T-helper 1 cell treated with Interleukin-12 subunit alpha and Interleukin-12 subunit beta and Interleukin-4 antibody, amounts not matched to agents 30 μg/mL and 1 μg/mL, for 36 hours (primary cell): ENCODE results near the gene APOL4.
"Not testable (repeated sequence)": the region's sequence is repeated elsewhere in the genome, so short reads cannot be mapped to it uniquely, and the experiment has no call there.

ENCODE experiments used
- H3K27ac Mint-ChIP-seq: one replicate; pipeline ENCODE4 v1.8.0; 2021; ENCODE audit warnings: mild to moderate bottlenecking, mixed read lengths
- H3K27me3 Mint-ChIP-seq: one replicate; pipeline ENCODE4 v1.8.0; 2021; ENCODE audit warnings: low read depth, mixed read lengths
- H3K36me3 Mint-ChIP-seq: one replicate; pipeline ENCODE4 v1.8.0; 2021; ENCODE audit warnings: low read depth, mixed read lengths
- H3K4me1 Mint-ChIP-seq: one replicate; pipeline ENCODE4 v1.8.0; 2021; ENCODE audit warnings: low read depth, mixed read lengths
- H3K4me3 Mint-ChIP-seq: one replicate; pipeline ENCODE4 v1.8.0; 2021; ENCODE audit warnings: mild to moderate bottlenecking, moderate library complexity, mixed read lengths
- H3K9me3 Mint-ChIP-seq: one replicate; pipeline ENCODE4 v1.8.0; 2021; ENCODE audit warnings: mixed read lengths

The APOL4 gene, protein sequence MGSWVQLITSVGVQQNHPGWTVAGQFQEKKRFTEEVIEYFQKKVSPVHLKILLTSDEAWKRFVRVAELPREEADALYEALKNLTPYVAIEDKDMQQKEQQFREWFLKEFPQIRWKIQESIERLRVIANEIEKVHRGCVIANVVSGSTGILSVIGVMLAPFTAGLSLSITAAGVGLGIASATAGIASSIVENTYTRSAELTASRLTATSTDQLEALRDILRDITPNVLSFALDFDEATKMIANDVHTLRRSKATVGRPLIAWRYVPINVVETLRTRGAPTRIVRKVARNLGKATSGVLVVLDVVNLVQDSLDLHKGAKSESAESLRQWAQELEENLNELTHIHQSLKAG

DNA sequence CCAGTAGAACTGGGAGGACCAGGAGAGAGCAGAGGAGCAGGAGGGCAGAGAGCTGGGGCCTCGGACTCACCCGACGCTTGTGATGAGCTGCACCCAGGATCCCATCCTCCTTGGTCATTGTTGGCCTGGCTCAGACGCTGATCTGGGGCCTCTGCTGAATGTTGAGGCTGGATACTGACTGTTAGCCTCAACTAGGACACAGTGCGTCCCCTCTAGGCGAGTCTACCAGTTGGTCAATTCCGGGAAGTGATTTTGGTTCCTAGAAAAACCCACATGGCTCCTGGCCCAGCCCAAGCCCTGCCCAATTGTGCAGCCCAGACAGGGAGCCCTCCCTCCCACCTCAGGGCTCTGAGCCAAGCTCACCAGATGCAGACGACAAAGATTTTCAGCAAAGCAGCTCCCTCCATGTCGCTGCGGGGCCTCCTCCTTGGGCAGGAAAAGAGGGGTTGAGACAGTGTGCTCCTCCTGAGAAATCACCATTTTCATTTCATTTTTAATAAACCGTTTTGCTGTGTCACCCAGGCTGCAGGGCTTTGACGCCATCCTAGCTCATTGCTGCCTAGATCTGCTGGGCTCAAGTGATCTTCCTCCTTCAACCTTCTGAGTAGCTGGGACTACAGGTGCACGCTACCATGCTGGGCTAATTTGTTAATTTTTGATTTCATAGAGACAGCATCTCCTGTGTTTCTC, at the start of gene APOL4:
Gene APOL4, minus strand, starts transcription at position 180 of the 690 bp plus-strand sequence. Its CDS starts 75 bp downstream, at position 105.
- no peak within 1 kb of the TSS for H3K27ac Mint-ChIP-seq
- no peak within 1 kb of the TSS for H3K4me3 Mint-ChIP-seq
- H3K36me3 Mint-ChIP-seq = no peaks in the 10 kb centered on the region
- H3K9me3 Mint-ChIP-seq = no peaks in the 10 kb centered on the region
- peaks cover 19% of the 10 kb centered on the region for H3K4me1 Mint-ChIP-seq
- H3K27me3 Mint-ChIP-seq = no peaks in the 10 kb centered on the region

DNA sequence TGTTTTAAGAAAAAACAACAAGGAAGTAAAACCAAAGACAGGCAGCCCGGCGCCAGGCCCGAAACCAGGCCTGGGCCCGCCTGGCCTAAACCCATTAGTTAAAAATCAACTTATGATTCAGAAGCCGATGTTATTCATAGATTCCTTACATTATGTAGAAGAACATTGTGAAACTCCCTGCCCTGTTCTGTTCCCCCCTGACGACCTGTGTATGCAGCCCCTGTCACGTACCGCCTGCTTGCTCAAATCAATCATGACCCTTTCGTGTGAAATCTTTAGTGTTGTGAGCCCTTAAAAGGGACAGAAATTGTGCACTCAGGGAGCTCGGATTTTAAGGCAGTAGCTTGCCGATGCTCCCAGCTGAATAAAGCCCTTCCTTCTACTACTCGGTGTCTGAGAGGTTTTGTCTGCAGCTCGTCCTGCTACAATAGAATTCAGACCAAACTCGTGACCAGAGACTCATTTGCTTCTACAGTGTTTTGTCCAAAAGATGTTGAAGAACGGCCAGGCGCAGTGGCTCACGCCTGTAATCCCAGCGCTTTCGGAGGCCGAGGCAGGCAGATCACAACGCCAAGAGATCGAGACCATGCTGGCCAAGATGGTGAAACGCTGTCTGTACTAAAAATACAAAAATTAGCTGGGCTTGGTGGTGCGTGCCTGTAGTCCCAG, 48.8 kb upstream of the APOL4 start:
- not testable (repeated sequence) for H3K9me3 Mint-ChIP-seq, H3K27ac Mint-ChIP-seq, H3K27me3 Mint-ChIP-seq, H3K4me3 Mint-ChIP-seq
- H3K36me3 Mint-ChIP-seq = peaks cover 13% of the 10 kb centered on the region
- H3K4me1 Mint-ChIP-seq = peaks cover 28% of the 10 kb centered on the region

DNA sequence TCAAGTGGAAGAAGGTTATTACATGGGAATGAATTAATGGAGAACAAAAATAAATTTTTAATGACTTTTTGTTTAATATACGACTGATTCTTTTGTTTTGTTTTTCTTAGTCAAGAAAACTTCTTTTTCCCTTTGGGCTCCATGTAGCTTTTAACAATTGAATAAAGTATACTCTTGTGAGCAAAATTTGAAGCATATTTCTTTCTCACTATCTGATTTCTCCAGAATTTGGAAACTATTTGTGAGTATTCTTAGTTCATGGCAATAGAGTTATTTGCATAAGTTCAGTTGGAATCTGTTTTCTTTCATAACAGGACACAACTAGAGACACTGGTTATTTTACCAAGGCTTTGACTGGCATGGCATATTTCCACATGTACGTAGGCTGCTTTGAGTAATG, 47.6 kb upstream of the APOL4 start:
- peaks cover 10% of the 10 kb centered on the region for H3K9me3 Mint-ChIP-seq
- H3K36me3 Mint-ChIP-seq = peaks cover 9% of the 10 kb centered on the region
- no peak overlapping the region for H3K4me3 Mint-ChIP-seq
- no peak overlapping the region for H3K27ac Mint-ChIP-seq
- H3K27me3 Mint-ChIP-seq = no peaks in the 10 kb centered on the region
- H3K4me1 Mint-ChIP-seq = peaks cover 18% of the 10 kb centered on the region

DNA sequence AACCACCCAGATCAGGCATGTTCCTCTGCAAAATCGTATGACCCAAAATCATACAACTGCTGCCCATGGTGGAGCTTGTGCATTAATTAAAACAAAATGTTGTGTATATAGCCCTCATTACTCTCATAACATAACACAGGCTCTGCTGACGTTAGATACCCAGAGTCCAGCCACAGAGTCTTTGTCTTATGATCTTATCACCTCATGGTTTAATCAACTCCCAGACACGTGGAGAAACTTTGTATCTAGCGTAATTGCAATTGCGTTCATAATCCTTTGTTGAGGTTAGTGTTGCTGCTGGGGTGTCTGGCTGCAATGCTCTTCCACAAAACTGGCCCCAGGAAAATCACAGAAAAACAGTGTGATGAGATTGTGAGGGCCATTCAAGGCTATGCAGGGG, 46.3 kb upstream of the APOL4 start:
- H3K36me3 Mint-ChIP-seq = peaks cover 2% of the 10 kb centered on the region
- H3K9me3 Mint-ChIP-seq = peaks cover 15% of the 10 kb centered on the region
- H3K27ac Mint-ChIP-seq = no peak overlapping the region
- H3K4me3 Mint-ChIP-seq = no peak overlapping the region
- H3K4me1 Mint-ChIP-seq = peaks cover 6% of the 10 kb centered on the region
- H3K27me3 Mint-ChIP-seq = peaks cover under 1% of the 10 kb centered on the region

DNA sequence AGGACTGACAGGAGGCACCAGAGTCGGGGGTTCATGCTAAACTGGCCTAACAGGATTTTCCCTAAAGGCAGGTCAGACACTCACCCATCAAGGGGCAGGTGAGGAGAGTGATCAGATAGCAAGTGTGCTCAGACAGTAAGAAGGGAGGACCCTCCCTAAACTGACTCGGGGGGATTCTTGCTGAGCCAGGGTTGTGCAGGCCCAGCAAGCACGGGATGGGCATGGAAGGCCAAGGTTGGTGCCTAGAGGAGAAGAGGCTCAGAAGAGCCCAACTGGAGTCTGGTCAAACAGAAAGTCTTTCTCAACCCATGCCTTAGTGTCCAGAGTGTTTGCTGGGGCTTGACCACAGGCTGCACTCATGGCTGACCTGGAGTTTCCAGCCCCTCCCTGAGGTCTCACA, 45.1 kb upstream of the APOL4 start:
- peaks cover 8% of the 10 kb centered on the region for H3K27me3 Mint-ChIP-seq
- H3K4me3 Mint-ChIP-seq = no peak overlapping the region
- H3K4me1 Mint-ChIP-seq = no peaks in the 10 kb centered on the region
- no peak overlapping the region for H3K27ac Mint-ChIP-seq
- H3K9me3 Mint-ChIP-seq = peaks cover 23% of the 10 kb centered on the region
- peaks cover 4% of the 10 kb centered on the region for H3K36me3 Mint-ChIP-seq

DNA sequence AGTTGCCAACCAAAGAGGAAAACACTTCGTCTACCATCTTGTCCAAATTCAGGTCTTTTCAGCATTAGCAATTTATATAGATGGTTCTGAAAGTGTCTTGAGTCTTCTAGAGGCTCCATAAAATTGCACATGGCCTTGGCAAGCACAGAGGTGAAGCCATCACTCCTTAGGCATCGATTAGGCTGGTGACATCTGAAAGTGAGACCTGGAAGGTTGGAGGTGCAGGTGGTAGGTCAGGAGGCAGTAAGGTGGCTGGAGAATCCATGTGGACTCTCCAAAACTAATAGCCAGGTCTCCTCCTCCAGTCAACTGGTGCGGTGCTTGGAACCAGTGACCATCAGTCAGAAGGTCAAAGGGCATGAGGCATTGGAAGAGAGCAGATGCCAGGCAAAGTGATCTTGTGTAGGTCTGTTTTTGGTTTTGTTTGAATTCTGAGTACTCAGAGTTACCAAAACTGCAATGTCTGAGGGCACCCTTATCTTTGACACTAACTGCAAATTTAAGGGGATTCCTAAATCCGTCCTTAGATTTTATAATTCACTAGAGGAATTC, 44.3 kb upstream of the APOL4 start:
- peaks cover 4% of the 10 kb centered on the region for H3K36me3 Mint-ChIP-seq
- no peaks in the 10 kb centered on the region for H3K4me1 Mint-ChIP-seq
- H3K9me3 Mint-ChIP-seq = peaks cover 23% of the 10 kb centered on the region
- peaks cover 8% of the 10 kb centered on the region for H3K27me3 Mint-ChIP-seq
- no peak overlapping the region for H3K27ac Mint-ChIP-seq
- no peak overlapping the region for H3K4me3 Mint-ChIP-seq

DNA sequence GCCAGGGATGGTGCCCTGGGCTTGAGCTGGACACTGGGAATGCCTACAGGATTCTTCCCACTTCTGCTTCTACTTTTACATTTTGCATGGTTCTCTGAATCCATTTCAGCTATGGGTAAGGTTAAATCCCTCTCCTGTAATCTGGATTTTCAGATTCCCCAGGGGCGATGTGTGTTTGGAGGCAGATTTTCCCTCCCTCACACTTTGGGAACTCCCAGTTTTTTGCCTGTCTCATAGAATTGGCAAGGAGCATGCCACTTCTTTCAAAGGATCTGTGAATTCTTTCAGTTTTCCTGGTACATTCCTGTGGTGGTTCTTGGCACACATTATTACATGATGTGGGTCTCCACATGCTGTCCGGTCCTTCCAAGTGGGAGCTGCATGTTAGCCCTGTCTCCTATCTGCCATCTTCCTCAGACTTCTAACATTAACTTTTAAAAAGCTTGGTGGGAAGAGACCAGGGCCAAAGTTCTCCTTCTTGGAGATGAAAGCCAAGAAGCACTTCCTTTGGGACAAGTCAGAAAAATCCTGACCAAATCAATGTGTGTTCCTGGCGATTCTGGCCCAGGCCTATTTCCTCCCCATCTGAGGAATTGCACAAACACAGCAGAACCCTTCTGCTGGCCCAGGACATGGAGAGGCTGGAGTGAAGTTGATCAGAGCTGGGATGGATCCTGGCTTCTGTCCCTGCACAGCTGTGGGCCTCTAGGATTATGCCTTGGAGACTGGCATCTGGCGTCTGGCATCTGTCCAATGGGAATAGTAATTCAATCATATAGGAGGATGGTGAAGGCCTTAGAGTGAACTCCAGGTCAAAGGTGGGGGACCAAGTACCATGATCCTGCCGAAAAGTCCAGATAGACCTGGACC, 43.1 kb upstream of the APOL4 start:
- peaks cover 23% of the 10 kb centered on the region for H3K9me3 Mint-ChIP-seq
- peaks cover 8% of the 10 kb centered on the region for H3K27me3 Mint-ChIP-seq
- no peak overlapping the region for H3K27ac Mint-ChIP-seq
- H3K36me3 Mint-ChIP-seq = peaks cover 4% of the 10 kb centered on the region
- peaks cover 3% of the 10 kb centered on the region for H3K4me1 Mint-ChIP-seq
- H3K4me3 Mint-ChIP-seq = no peak overlapping the region

DNA sequence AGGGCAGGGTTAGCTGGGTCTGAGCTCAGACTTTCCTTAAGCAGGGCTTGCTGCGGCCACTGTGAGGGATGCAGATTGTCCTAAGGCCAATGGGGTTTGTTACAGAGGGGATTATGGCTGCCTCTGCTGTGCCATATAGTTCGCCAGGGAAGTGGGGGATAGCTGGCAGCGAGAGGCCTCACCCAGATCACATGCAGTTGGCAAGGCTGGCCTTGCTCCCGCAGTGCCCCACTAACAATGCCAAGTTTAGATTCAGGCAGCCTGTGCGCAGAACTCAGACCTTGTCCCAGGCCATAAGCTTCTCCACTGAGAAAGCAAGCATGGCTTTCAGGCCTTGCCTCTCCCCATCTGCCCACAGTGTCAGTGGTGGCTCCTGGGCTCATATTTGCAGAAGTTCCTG, 42.4 kb upstream of the APOL4 start:
- Mint-ChIP-seq H3K36me3 (peaks cover 9% of the 10 kb centered on the region), H3K27me3 (peaks cover 8% of the 10 kb centered on the region), H3K27ac (no peak overlapping the region), H3K4me1 (peaks cover 6% of the 10 kb centered on the region), H3K4me3 (no peak overlapping the region), H3K9me3 (peaks cover 21% of the 10 kb centered on the region)

DNA sequence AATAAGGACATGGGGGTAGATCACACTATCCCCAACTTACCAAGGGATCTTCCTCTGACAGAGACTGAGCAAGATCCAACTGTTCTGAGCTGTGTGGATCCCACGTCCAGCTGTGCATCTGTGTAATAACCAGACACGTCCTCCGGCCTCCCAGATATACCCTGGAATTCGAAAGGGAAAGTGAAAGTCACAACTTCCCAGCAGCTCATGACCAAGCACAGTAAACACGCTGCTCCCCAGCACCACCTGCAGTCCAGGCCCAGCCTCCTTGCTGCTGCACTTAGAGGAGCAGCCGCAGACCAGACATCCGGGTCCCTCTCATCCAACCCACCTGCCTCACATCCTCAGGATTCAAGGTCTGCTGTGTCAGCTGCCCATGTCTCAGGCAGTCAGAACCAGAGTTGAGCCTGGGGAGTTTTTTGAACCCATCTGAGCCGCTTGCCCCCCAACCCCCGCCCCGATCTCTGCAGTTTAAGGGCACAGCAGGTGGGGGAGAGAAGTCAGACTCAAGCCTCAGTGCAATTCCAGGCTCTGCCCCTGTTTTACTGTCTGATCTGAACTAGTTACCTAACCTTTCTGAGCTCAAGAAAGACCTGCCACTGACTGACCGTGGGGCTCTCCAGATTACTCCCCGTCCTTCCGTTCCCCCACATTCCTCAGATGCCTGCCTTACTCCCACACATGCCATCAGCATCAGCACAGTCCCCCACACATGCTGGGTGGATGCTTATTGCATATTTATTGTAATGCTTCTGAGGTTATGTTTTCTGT, 38.0 kb upstream of the APOL4 start, which contains the start of gene APOL2:
Gene APOL2, minus strand, starts transcription at position 127 of the 771 bp plus-strand sequence. CDS start 6,365 bp downstream, outside the sequence.
- Mint-ChIP-seq H3K36me3 (peaks cover 42% of the 10 kb centered on the region), H3K27me3 (peaks cover 8% of the 10 kb centered on the region), H3K27ac (peak within 1 kb of the TSS; percentile 96), H3K4me3 (peak within 1 kb of the TSS; percentile 91), H3K4me1 (peaks cover 36% of the 10 kb centered on the region), H3K9me3 (peaks cover 24% of the 10 kb centered on the region)

DNA sequence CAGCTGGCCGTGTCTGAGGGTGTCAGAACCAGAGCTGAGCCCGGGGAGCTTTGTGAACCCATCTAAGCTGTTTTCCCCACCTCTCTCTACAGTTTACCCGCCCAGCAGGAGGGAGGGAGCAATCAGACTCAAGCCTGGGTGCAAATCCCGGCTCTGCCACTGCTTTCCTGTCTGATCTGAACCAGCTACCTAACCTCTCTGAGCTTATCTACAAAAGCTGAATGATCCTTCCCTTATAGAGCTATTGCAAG, 37.5 kb upstream of the APOL4 start:
- Mint-ChIP-seq H3K4me3 (peak overlapping the region; percentile 91), H3K4me1 (peaks cover 41% of the 10 kb centered on the region), H3K27me3 (peaks cover 8% of the 10 kb centered on the region), H3K36me3 (peaks cover 45% of the 10 kb centered on the region), H3K27ac (peak overlapping the region; percentile 96), H3K9me3 (peaks cover 24% of the 10 kb centered on the region)

DNA sequence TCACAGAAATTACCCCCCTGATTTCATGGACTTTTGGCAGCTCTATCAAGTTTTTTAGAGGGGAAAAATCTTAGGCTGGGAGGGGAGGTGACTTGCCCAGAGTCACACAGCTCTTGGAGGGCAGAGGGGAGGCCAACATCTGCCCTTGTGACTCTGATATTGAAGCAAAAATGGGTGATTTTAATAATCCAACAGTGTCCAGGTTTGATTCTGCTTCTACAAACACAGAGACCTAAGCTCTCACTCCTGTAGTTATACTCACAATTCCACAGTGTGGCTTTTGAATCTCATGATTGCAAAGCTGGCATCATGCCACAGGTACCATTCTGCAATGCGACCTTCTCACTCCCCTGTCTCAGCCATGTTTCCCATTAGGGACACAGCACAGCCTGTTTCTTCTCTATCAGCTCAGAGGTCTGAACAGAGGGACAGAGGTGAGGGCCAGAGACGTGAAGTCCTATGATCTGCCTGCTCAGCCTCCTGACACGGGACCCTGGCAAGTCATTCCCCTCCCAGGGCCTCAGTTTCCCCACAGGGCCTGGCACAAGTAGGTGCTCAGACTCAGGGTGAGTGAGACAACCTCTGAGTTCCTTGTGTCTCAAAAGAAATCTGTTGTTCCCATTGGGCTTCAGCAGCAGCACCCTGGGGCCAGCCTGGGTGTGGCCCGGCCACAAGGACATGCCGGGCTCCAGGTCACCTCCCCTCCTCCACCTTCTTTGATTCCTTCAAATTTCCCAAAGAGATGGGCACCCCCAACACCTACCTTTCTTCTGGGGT, 37.0 kb upstream of the APOL4 start:
- peaks cover 24% of the 10 kb centered on the region for H3K9me3 Mint-ChIP-seq
- peaks cover 46% of the 10 kb centered on the region for H3K4me1 Mint-ChIP-seq
- H3K27ac Mint-ChIP-seq = peak overlapping the region; percentile 96
- H3K4me3 Mint-ChIP-seq = peak overlapping the region; percentile 91
- H3K27me3 Mint-ChIP-seq = peaks cover 8% of the 10 kb centered on the region
- peaks cover 50% of the 10 kb centered on the region for H3K36me3 Mint-ChIP-seq

DNA sequence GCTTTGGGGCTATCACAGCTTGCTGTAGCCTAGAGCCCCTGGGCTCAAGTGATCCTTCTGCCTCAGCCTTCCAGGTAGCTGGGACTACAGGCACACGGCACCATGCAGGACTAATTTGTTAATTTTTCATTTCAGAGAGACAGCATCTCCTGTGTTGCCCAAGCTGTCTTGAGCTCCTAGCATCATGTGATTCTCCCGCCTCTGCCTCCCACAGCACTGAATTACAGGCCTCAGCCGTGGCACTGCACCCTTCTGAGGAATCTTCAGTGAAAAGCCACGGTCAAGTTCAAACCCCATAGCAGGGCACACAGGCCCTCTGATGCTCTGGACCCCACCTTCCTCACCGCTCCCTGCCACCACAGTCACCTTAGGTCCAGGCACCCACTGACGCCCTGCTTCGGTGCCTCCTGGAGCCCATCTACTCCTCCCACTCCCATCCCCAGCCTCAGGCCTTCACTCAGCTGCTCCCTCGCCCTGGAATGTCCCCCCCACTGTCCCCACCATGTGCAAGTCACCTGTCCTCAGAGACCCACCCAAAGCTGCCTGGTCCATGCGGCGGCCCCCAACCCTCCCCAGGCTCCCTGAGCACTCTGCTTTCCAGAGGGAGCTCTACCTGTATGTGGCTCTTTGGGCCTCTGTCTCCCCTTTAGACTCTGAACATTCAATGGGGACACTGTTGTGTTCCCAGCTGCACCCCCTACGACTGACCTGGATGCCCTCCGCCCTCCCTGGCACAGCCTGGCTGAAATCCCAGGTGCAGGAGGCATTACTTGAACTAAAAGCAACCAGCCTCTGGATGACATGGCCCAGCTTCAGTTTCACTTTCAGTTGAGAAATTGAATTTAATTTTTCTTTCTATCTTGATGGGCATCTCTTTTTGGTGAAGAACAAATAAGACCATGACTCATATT, 36.1 kb upstream of the APOL4 start:
- peak overlapping the region; percentile 96 for H3K27ac Mint-ChIP-seq
- peaks cover 54% of the 10 kb centered on the region for H3K36me3 Mint-ChIP-seq
- H3K27me3 Mint-ChIP-seq = peaks cover 5% of the 10 kb centered on the region
- H3K4me3 Mint-ChIP-seq = peak overlapping the region; percentile 91
- peaks cover 16% of the 10 kb centered on the region for H3K9me3 Mint-ChIP-seq
- H3K4me1 Mint-ChIP-seq = peaks cover 52% of the 10 kb centered on the region
